Hematopoietic multipotent progenitor cell treated with erythropoietin and hydrocortisone succinate and interleukin-3 and kit ligand, for 15 days (in vitro differentiated cells): ENCODE results near the gene TFAP2B.

Experiments used
- DNase-seq: peaks from one replicate; pipeline ENCODE4 v3.0.0-alpha.2; 2015; ENCODE audit warnings: low spot score

TFAP2B gene

GRCh38 chr6:50818673-50819072, at the start of gene TFAP2B:
TFAP2B (plus strand) TSS chr6:50818871; CDS start chr6:50818892, 21 bp downstream.
- DNase-seq = no peak

GRCh38 chr6:50778696-50779095, 40.0 kb upstream of the TFAP2B start:
- no peak for DNase-seq

GRCh38 chr6:50780382-50780781, 38.3 kb upstream of the TFAP2B start:
- no peak for DNase-seq

GRCh38 chr6:50785921-50786320, 32.8 kb upstream of the TFAP2B start:
- no peak for DNase-seq

DNA sequence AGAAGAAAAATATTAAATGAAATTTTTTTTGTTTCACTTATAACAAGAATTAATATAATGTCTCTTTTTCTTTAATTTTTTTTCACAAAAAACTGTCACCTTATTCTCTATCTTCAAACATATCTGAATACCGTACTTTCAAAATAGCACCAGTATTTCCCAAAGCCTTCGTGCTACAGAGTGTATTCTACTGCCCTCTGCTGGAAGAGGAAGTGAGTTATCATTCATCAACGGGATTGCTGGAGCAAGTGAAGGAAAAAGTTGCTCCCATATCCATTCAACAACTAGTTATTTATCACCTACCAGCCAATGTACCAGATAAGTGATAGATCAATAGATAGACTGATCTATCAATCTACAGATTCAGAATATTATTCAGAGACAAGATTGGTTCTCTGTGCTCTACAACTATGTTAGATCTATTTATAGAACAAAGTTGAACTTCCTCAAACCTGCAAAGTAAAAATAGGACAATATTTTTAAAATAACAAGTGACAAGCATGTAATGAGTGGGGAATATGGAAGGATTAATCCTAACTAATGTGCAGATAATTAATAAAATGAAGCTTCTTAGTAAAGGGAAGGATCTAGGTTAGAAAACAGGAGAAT, 26.7 kb upstream of the TFAP2B start:
- DNase-seq = peak; percentile 34

DNA sequence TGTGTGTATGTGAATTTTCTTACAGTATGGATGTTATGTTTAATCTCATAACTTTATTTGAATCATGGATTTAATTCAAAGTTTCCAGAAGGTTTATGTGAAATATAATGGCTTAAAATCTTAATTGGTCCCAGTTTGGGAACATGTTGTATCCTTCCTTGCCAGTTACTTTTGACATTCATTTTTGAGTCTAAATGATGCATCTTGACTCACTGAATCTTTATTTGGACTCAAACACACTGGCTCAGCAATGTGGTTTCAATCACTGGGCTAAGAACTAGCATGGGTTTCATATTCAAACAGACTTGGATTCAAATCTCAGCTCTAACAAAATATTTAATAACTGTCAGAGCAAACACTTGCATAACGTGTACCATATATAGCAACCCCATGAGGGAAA, 25.9 kb upstream of the TFAP2B start:
- no peak for DNase-seq

- no peak for DNase-seq
These were observed 23.1 kb upstream of the TFAP2B start for GRCh38 chr6:50795574-50795973.

DNA sequence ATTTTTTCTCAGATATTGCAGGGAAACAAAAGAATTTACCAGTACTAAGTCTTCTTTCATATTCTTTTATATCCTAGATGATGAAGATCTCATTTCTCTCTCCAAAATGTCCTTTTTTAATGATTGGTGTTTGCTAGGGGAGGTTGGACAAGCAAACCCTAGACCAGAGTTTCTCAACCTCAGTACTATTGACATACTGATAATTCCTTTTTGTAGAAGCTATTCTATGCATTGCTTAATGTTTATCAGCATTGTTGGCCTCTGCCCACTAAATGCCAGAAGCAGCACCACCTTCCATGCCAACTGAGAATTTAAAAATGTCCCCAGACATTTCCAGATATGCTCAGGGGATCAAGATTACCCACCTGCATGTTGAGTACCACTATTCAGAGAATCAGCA, 14.4 kb upstream of the TFAP2B start:
- no peak for DNase-seq

DNA sequence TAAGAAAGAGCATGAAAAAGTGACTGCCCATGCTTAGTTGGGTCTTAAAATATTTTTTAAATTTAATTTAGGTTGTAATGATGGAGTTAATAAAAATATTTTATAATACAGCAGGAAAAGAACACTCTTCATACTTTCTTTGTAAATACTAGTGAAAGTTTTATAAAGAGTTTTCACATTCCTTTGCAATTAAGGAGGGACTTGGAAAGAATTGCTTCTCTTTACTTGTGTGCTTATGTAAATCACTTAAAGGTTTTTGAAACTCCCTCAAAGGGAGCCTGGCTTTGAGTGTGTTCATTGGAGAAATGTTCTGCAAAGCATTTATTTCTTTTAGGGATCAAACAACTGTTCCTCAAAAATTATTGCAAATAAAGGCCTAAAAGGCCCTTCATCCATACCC, 11.6 kb upstream of the TFAP2B start:
- DNase-seq = no peak

DNA sequence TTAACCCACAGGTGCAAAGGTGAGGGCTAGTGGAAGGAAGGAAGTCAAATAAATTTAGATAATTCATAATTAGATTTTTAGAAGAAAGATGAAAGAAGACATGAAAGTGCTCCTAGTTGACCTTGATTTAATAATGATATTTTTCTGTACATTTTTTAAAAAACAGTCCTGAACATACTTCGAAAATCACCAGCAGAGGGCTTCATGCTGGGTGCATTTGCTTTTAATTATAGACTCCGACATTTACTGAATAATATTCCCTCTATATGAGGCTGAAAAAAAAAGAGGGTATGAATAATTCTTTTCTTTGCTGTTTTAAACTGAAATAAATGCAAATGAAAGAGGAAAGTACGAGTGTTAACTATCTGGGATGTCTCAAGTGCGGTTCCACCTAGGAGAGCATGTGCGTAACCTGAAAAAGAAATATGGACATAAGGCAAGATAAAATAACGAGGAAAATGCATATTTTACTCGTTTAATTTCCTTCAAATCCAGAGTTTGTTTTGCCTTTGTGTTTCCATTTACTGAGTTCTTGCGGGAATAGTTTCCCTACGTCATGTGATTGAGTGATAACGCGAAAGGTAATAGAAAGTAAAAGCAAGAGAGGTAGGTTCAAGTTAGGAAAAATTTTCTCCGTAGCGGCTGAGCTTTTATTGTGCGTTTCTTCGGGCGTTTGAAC, 3.1 kb upstream of the TFAP2B start:
- peak; percentile 5 for DNase-seq

- DNase-seq = peak; percentile 79
These were observed 2.5 kb upstream of the TFAP2B start for GRCh38 chr6:50816115-50816675.

DNA sequence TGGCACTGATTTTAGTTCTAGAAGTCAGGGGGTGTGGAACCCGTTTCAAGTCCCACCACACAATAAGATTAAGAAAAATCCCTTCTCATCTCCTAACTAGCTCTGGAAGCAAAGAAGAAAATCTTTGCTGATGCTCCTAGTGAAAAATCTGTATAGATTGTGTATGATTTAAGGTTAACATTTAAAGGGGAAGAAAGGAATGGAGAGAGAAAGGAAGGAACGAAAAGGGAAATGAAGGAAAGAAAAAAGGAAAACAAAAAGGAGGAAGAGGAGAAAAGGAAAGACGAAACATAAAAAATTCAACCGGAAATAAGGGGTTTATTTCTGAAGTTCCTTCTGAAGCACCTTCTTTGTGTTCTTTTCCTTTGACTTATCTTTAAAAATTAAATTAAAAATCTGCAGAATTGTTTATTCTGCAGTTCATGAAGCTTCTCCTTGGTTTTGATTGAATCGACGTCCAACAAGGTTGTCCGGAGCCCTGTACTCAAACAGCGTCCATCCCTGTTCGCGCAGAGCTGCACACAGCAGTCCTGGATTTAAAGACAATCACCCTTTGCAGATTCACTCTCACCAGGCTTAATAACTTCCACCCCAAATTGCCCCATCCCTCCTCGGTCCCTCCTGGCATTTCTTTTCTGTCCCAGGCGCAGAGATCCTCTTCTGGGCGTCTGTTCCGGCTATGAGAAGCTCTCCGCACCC, 1.6 kb upstream of the TFAP2B start:
- DNase-seq = no peak

DNA sequence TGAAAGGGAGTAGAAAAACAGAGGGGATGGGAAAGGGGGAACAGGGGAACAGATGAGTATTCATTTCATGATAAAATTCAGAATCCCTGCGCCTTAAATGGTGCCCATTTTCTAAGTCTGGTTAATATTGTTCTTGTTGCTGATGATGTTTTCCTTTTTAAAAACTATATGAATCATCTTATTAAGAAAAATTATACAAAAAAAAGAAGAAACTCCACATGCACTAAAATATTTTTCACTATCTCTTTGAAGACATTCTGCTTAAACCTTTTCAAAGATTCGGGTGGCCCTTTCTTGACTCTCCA, 1.1 kb upstream of the TFAP2B start:
- no peak for DNase-seq

- DNase-seq = no peak
These were observed 651 bp upstream of the TFAP2B start for GRCh38 chr6:50818020-50818419.

- no peak for DNase-seq
These were observed 814 bp downstream of the TFAP2B start for GRCh38 chr6:50819466-50819903.

GRCh38 chr6:50819904-50820868, 1.5 kb downstream of the TFAP2B start:
- no peak for DNase-seq

- no peak for DNase-seq
These were observed 2.2 kb downstream of the TFAP2B start for GRCh38 chr6:50820869-50821264.

GRCh38 chr6:50821441-50822077, 2.9 kb downstream of the TFAP2B start:
- DNase-seq = no peak

DNA sequence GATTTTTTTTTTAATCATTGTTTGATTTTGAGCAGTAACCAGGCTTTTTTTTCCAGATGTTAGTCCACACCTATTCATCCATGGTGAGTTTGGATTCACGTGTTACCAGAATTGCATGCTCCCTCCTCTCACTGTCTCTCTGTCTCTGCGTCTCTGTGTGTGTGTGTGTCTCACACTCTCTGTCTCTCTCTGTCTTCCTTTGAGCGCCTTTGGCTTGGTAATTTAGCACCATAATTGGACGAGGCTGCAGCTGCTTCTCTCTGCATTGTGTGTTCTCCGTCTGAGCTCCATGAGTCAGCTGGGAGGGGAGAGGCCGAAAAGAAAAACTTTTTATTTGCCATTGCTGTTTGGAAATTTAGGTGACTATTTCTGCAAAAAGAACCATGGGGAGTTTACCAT, 3.4 kb downstream of the TFAP2B start:
- DNase-seq = no peak

- DNase-seq = no peak
These were observed 4.6 kb downstream of the TFAP2B start for GRCh38 chr6:50823094-50823920.

DNA sequence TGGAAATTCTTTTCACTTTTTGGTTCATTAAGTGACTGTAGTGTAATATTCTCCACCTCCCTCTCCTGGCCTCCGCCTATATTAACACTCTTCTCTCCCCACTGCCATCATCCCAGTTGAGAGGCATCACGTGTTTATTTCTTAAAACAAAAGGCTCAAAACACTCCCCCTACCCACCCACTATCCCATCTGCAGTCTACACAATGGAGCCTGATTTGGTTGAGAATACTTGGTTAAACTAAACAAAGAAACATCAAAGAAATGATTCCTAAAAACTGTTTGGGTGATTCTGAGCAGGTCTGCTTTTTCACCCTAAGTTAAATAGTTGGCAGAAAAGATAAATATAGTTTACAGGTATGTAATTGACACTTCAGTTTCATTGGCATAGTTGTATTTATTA, 5.9 kb downstream of the TFAP2B start:
- DNase-seq = no peak
